H1 (cell line): Measurements from ENCODE around the gene SORCS3. TPM values are rescaled to one million over a fixed set of nuclear protein-coding genes. Genes with fewer than 3 reads are reported as not detected.

Experiments used
- CTCF ChIA-PET: fragments of 300-600 bp; sonication (Branson Sonifier 250); formaldehyde crosslinking; loops from one replicate; lab custom pipeline; 2021; ENCODE audit not compliant: partially characterized antibody; lab: Charles Lee
- POLR2A ChIA-PET: fragments of 300-600 bp; sonication (Branson Sonifier 250); formaldehyde crosslinking; loops from one replicate; lab custom pipeline; 2021; ENCODE audit warnings: inconsistent platforms; ENCODE audit not compliant: partially characterized antibody; lab: Charles Lee
- DNase-seq, 2 experiments: peaks; one replicate each; pipeline versions ENCODE4 v3.0.0 to v3.0.0-alpha.2; 2010 to 2022; ENCODE audit warnings: low spot score in 2 of 2, low read depth in 1 of 2, mixed read lengths in 1 of 2
- FAIRE-seq: peaks from 2 replicates; lab custom pipeline; 2011; peaks lifted over from hg19 to GRCh38; lab: Jason Lieb, UNC
- H2AFZ ChIP-seq: 2 replicates; pipeline ENCODE4 v1.8.1; 2012; ENCODE audit warnings: low read length, inconsistent platforms
- H2AK5ac ChIP-seq: 2 replicates; pipeline ENCODE4 v1.6.1; 2013; ENCODE audit warnings: low read depth, low read length
- H2BK120ac ChIP-seq: replicated peaks from 2 replicates; pipeline ENCODE3; 2013; ENCODE audit warnings: low read depth, low read length, inconsistent platforms
- H2BK12ac ChIP-seq: 2 replicates; pipeline ENCODE4 v1.6.1; 2013; ENCODE audit warnings: low read depth, low read length
- H2BK15ac ChIP-seq: 2 replicates; pipeline ENCODE4 v1.6.1; 2013; ENCODE audit warnings: low read length
- H2BK20ac ChIP-seq: 2 replicates; pipeline ENCODE4 v1.6.1; 2013; ENCODE audit warnings: low read length
- H2BK5ac ChIP-seq: 2 replicates; pipeline ENCODE4 v1.6.1; 2013; ENCODE audit warnings: low read depth, low read length
- H3K14ac ChIP-seq: 2 replicates; pipeline ENCODE4 v1.6.1; 2013; ENCODE audit warnings: inconsistent platforms; ENCODE audit not compliant: insufficient read length
- H3K18ac ChIP-seq: 2 replicates; pipeline ENCODE4 v1.6.1; 2013; ENCODE audit warnings: low read length; ENCODE audit errors: extremely low read depth
- H3K23ac ChIP-seq: 2 replicates; pipeline ENCODE4 v1.6.1; 2013; ENCODE audit warnings: inconsistent platforms; ENCODE audit not compliant: insufficient read length
- H3K23me2 ChIP-seq: 2 replicates; pipeline ENCODE4 v1.6.1; 2013; ENCODE audit warnings: low read depth, low read length
- H3K27ac ChIP-seq: 2 replicates; pipeline ENCODE4 v1.6.1; 2011; ENCODE audit warnings: low read depth, low read length, inconsistent platforms
- H3K27me3 ChIP-seq, 4 experiments: replicated peaks in 1 of 4; 1 replicate in 1 of 4; 2 replicates in 3 of 4; pipeline versions ENCODE4 v1.6.1 to v1.8.1; 2011 to 2013; ENCODE audit warnings: low read length in 3 of 4, mild to moderate bottlenecking in 3 of 4, inconsistent platforms in 2 of 4, mixed read lengths in 2 of 4, moderate library complexity in 1 of 4; ENCODE audit not compliant: control insufficient read depth in 3 of 4, insufficient read depth in 3 of 4; ENCODE audit errors: extremely low read depth in 1 of 4
- H3K36me3 ChIP-seq, 4 experiments: 2 replicates each; pipeline versions ENCODE4 v1.6.1 to v1.8.1; 2011 to 2013; ENCODE audit warnings: mild to moderate bottlenecking in 4 of 4, low read length in 3 of 4, moderate library complexity in 2 of 4, control low read depth in 1 of 4, inconsistent platforms in 1 of 4; ENCODE audit not compliant: insufficient read depth in 4 of 4, control insufficient read depth in 2 of 4
- H3K4ac ChIP-seq: replicated peaks from 2 replicates; pipeline ENCODE3; 2013; ENCODE audit warnings: low read length, low read depth, mixed read lengths, inconsistent platforms; ENCODE audit not compliant: insufficient read length
- H3K4me1 ChIP-seq, 4 experiments: replicated peaks in 1 of 4; 1 replicate in 1 of 4; 2 replicates in 3 of 4; pipeline versions ENCODE4 v1.6.1 to v1.8.1; 2011 to 2013; ENCODE audit warnings: low read length in 3 of 4, inconsistent platforms in 2 of 4, mixed read lengths in 1 of 4; ENCODE audit not compliant: insufficient read depth in 4 of 4, control insufficient read depth in 3 of 4
- H3K4me2 ChIP-seq, 2 experiments: 2 replicates each; pipeline versions ENCODE4 v1.6.1 to v1.8.1; 2011 to 2013; ENCODE audit warnings: low read depth in 2 of 2, low read length in 2 of 2, control low read depth in 1 of 2, inconsistent platforms in 1 of 2, mild to moderate bottlenecking in 1 of 2; ENCODE audit not compliant: insufficient read depth in 1 of 2
- H3K4me3 ChIP-seq, 4 experiments: fragments of 200-600, 300-600 bp in 1 of 4; sonication (generic), shearing (Covaris generic), sonication (Bioruptor Twin) in 1 of 4; 2 replicates each; pipeline versions ENCODE4 v1.5.1 to v1.8.1; 2011 to 2016; ENCODE audit warnings: low read length in 4 of 4, low read depth in 3 of 4, control low read depth in 2 of 4, inconsistent platforms in 2 of 4, mild to moderate bottlenecking in 2 of 4, mixed read lengths in 1 of 4, moderate library complexity in 1 of 4; ENCODE audit not compliant: insufficient read depth in 2 of 4; ENCODE audit errors: extremely low read depth in 1 of 4
- H3K56ac ChIP-seq: replicated peaks from 2 replicates; pipeline ENCODE3; 2013; ENCODE audit warnings: low read depth, mild to moderate bottlenecking, mixed read lengths, low read length, inconsistent platforms; ENCODE audit not compliant: insufficient read length
- H3K79me1 ChIP-seq: 2 replicates; pipeline ENCODE4 v1.6.1; 2013; ENCODE audit warnings: low read depth, low read length, control low read depth
- H3K79me2 ChIP-seq, 2 experiments: 2 replicates each; pipeline versions ENCODE4 v1.6.1 to v1.8.1; 2012 to 2013; ENCODE audit warnings: low read length in 2 of 2, mild to moderate bottlenecking in 2 of 2, inconsistent platforms in 1 of 2; ENCODE audit not compliant: insufficient read depth in 2 of 2, control insufficient read depth in 1 of 2
- H3K9ac ChIP-seq, 4 experiments: replicated peaks in 1 of 4; 1 replicate in 1 of 4; 2 replicates in 3 of 4; pipeline versions ENCODE4 v1.6.1 to v1.8.1; 2011 to 2013; ENCODE audit warnings: low read depth in 3 of 4, low read length in 3 of 4, control low read depth in 2 of 4, mild to moderate bottlenecking in 2 of 4, moderate library complexity in 2 of 4, inconsistent platforms in 1 of 4; ENCODE audit errors: extremely low read depth in 1 of 4
- H3K9me3 ChIP-seq, 2 experiments: 2 replicates each; pipeline versions ENCODE4 v1.6.1 to v1.8.1; 2012 to 2013; ENCODE audit warnings: mild to moderate bottlenecking in 2 of 2, moderate library complexity in 2 of 2, control low read depth in 1 of 2, inconsistent platforms in 1 of 2, low read depth in 1 of 2, low read length in 1 of 2, mixed read lengths in 1 of 2; ENCODE audit not compliant: insufficient read depth in 2 of 2
- H4K20me1 ChIP-seq, 2 experiments: replicated peaks in 1 of 2; 2 replicates each; pipeline versions ENCODE3 to v1.8.1; 2011 to 2013; ENCODE audit warnings: inconsistent platforms in 2 of 2, low read length in 2 of 2, mild to moderate bottlenecking in 1 of 2; ENCODE audit not compliant: insufficient read depth in 2 of 2, control insufficient read depth in 1 of 2
- H4K5ac ChIP-seq: 2 replicates; pipeline ENCODE4 v1.6.1; 2013; ENCODE audit warnings: low read length, low read depth, mixed read lengths, inconsistent platforms; ENCODE audit not compliant: insufficient read length
- H4K8ac ChIP-seq: 2 replicates; pipeline ENCODE4 v1.8.0; 2013; ENCODE audit warnings: mild to moderate bottlenecking, moderate library complexity, low read length, inconsistent platforms; ENCODE audit not compliant: insufficient read depth; ENCODE audit errors: extremely low read depth
- H4K91ac ChIP-seq: replicated peaks from 2 replicates; pipeline ENCODE3; 2013; ENCODE audit warnings: low read length, mixed read lengths, inconsistent platforms; ENCODE audit not compliant: insufficient read length
- ASH2L ChIP-seq: fragments of 200-600, 300-600 bp; sonication (generic); IDR thresholded peaks from one replicate; pipeline ENCODE4 v1.7.1; 2017; ENCODE audit warnings: low read length
- CHD2 ChIP-seq: IDR thresholded peaks from 2 replicates; pipeline ENCODE4 v1.6.1; 2012; ENCODE audit warnings: low read length, improper control_type of control experiment
- CREB1 ChIP-seq: IDR thresholded peaks from 2 replicates; pipeline ENCODE4 v1.6.1; 2012; ENCODE audit warnings: inconsistent platforms
- EP300 ChIP-seq, 2 experiments: IDR thresholded peaks; 1 replicate in 1 of 2; 2 replicates in 1 of 2; pipeline ENCODE4 v1.6.1; 2011 to 2012; ENCODE audit warnings: low read depth in 2 of 2, low read length in 2 of 2, mild to moderate bottlenecking in 2 of 2, borderline replicate concordance in 1 of 2, inconsistent platforms in 1 of 2, moderate library complexity in 1 of 2
- JUN ChIP-seq: IDR thresholded peaks from 2 replicates; pipeline ENCODE4 v1.6.1; 2011; ENCODE audit warnings: low read depth, mild to moderate bottlenecking, improper control_type of control experiment, low read length
- NANOG ChIP-seq: IDR thresholded peaks from 2 replicates; pipeline ENCODE4 v1.6.1; 2011; ENCODE audit warnings: low read length, low read depth, mild to moderate bottlenecking, inconsistent platforms; ENCODE audit not compliant: insufficient read depth, poor library complexity, severe bottlenecking
- POLR2A ChIP-seq, 2 experiments: IDR thresholded peaks; 1 replicate in 1 of 2; 2 replicates in 1 of 2; pipeline ENCODE4 v1.6.1; 2011; ENCODE audit warnings: low read depth in 2 of 2, low read length in 2 of 2, mild to moderate bottlenecking in 2 of 2; ENCODE audit errors: control extremely low read depth in 1 of 2
- SRF ChIP-seq: IDR thresholded peaks from 2 replicates; pipeline ENCODE4 v1.6.1; 2011; ENCODE audit warnings: mild to moderate bottlenecking, low read depth, low read length, moderate library complexity
- WGBS, 2 experiments: shearing (Covaris generic) in 1 of 2; methylation state at CpG; one replicate each; pipeline versions ENCODE4 v1.1.6 to v1.1.7; 2013 to 2015; ENCODE audit warnings: low lambda C conversion rate in 2 of 2, mixed read lengths in 2 of 2, inconsistent platforms in 1 of 2, low coverage in 1 of 2, missing lambda C conversion rate in 1 of 2; ENCODE audit not compliant: insufficient replicate concordance in 2 of 2, insufficient coverage in 1 of 2, insufficient read length in 1 of 2; ENCODE audit errors: extremely low coverage in 1 of 2, missing lambda C conversion rate in 1 of 2; 5-methylcytosine and 5-hydroxymethylcytosine counted together
- polyA plus RNA-seq, 7 experiments: library from polyadenylated mRNA; depleted of rRNA in 3 of 7; stranded (reverse) in 5 of 7; unstranded in 2 of 7; fragments of >200 nt in 5 of 7; fragments of 200-250 nt in 2 of 7; gene quantifications; 1 replicate in 5 of 7; 2 replicates in 1 of 7; 4 replicates in 1 of 7; pipeline versions ENCODE4 v1.2.1 to v1.2.3, GENCODE V29; 2011 to 2013; ENCODE audit warnings: missing spikeins in 2 of 7, mixed read lengths in 2 of 7
- total RNA-seq: library from RNA; stranded (reverse); fragmentation: NEBNext Ultra II Directional; extraction: Animal tissue kit (Norgen Biotek cat#: 25700); gene quantifications from 2 replicates; pipeline ENCODE4 v1.2.1, GENCODE V29; 2021

SORCS3 gene
- total and polyA plus RNA-seq, 2 of the 8 experiments (the other 6 are each of a cell fraction or from before 2014, with no cell fraction given), result 0.26 to 0.88 TPM

- H2AK5ac ChIP-seq, result no peak overlapping the region
- H3K23me2 ChIP-seq, result no peaks in the 10 kb centered on the region
- H4K20me1 ChIP-seq, result no peaks in the 10 kb centered on the region
- no peak for FAIRE-seq
- no peak overlapping the region for H4K5ac ChIP-seq
- H3K9ac ChIP-seq, result no peak overlapping the region
- H3K36me3 ChIP-seq, result no peaks in the 10 kb centered on the region
- H3K4me3 ChIP-seq, result no peak overlapping the region
- H3K23ac ChIP-seq, result no peak overlapping the region
- H3K9me3 ChIP-seq, result no peaks in the 10 kb centered on the region
- peaks cover 0 to 7% (median 2%) of the 10 kb centered on the region in 4 experiments; a peak in 6 of 7 replicates for H3K4me1 ChIP-seq
- H2BK15ac ChIP-seq, result no peak overlapping the region
- peak overlapping the region in 1 of 2 experiments; percentile 20; a peak in 2 of 4 replicates for H3K4me2 ChIP-seq
- H3K79me2 ChIP-seq, result no peaks in the 10 kb centered on the region
- TF ChIP-seq JUN (no peak), CREB1 (no peak), CHD2 (no peak), NANOG (no peak), SRF (no peak), EP300 (IDR thresholded peaks at IDR 0.05; ENCODE audit: borderline replicate concordance in 1 of 2, low read depth in 2 of 2, low read length in 2 of 2) (no peak), POLR2A (IDR thresholded peaks at IDR 0.05; ENCODE audit: control extremely low read depth in 1 of 2, low read depth in 2 of 2, low read length in 2 of 2) (no peak), ASH2L (no peak)
- TF ChIP-seq, all 59 proteins: peak for 0
- Histone ChIP-seq H4K8ac (no peak overlapping the region), H3K56ac (no peak overlapping the region), H3K14ac (no peak overlapping the region), H3K18ac (no peak overlapping the region), H4K91ac (no peak overlapping the region), H2BK12ac (no peak overlapping the region), H2BK20ac (no peak overlapping the region), H2BK5ac (no peak overlapping the region), H3K27ac (no peak overlapping the region), H2AFZ (no peak overlapping the region), H3K27me3 (no peaks in the 10 kb centered on the region), H2BK120ac (no peak overlapping the region), H3K79me1 (no peaks in the 10 kb centered on the region), H3K4ac (no peak overlapping the region)
- ChIA-PET CTCF (interaction anchor here (0.6 to 3.9 kb wide), 32 partner anchors 8 to 769 kb away, joined by 3 to 28 read pairs (median 4); no protein-coding TSS in a partner anchor), POLR2A (no interaction called here)
- WGBS, 2 experiments, result 83% methylated on average over 6 of the region's 6 CpGs; no CpG with 5 or more reads in 1 of the 2 experiments
- DNase-seq, result no peak
These were observed 283.2 kb downstream of the SORCS3 start for GRCh38 chr10:104924101-104924795.
